ENCODE results near the gene CDC40. TPM values are rescaled to one million over a fixed set of nuclear protein-coding genes. Genes with fewer than 3 reads are reported as not detected.

CDC40 gene
- total RNA-seq, 1 donor: 27.5 TPM

DNA sequence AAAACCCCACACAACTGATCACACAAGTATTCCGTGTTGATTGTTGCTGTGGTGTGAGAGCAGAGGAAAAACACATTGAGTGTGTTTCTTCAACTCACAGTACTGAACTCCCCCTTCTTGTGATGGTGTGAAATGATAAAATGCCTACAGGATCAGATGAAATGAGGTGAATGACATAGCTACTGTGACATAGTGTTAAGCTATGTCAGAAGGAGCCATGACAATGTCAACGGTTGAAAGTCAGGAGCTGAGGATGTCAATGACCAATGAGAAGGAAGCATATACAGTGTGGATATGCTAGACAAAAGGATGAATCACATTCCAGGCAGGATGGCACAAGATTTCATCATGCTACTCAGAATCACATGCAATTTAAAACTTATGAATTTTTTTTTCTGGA lies 39.6 kb upstream of the CDC40 start:
- Histone ChIP-seq H3K27ac (ENCODE audit: low read depth, low read length) (peak overlapping the region; percentile 37), H3K4me2 (ENCODE audit: insufficient read depth, low read length) (no peak overlapping the region), H3K36me3 (ENCODE audit: insufficient read depth, low read length) (no peaks in the 10 kb centered on the region), H3K4me3 (ENCODE audit: insufficient read depth, low read length) (no peak overlapping the region), H3K9me3 (ENCODE audit: low read depth, low read length) (no peaks in the 10 kb centered on the region), H3K79me2 (ENCODE audit: insufficient read depth, low read length) (no peaks in the 10 kb centered on the region), H4K20me1 (ENCODE audit: insufficient read depth, low read length) (no peaks in the 10 kb centered on the region), H2AFZ (ENCODE audit: low read length) (no peak overlapping the region), H3K27me3 (ENCODE audit: insufficient read depth, low read length) (no peaks in the 10 kb centered on the region), H3K4me1 (ENCODE audit: insufficient read depth, low read length) (peaks cover 3% of the 10 kb centered on the region)
- DNase-seq (ENCODE audit: insufficient read length, low spot score, missing footprints): no peak
- TF ChIP-seq, protein P1, sequence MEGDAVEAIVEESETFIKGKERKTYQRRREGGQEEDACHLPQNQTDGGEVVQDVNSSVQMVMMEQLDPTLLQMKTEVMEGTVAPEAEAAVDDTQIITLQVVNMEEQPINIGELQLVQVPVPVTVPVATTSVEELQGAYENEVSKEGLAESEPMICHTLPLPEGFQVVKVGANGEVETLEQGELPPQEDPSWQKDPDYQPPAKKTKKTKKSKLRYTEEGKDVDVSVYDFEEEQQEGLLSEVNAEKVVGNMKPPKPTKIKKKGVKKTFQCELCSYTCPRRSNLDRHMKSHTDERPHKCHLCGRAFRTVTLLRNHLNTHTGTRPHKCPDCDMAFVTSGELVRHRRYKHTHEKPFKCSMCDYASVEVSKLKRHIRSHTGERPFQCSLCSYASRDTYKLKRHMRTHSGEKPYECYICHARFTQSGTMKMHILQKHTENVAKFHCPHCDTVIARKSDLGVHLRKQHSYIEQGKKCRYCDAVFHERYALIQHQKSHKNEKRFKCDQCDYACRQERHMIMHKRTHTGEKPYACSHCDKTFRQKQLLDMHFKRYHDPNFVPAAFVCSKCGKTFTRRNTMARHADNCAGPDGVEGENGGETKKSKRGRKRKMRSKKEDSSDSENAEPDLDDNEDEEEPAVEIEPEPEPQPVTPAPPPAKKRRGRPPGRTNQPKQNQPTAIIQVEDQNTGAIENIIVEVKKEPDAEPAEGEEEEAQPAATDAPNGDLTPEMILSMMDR (IDR thresholded peaks at IDR 0.05; ENCODE audit: extremely low read depth, low read depth, low read length): no peak

DNA sequence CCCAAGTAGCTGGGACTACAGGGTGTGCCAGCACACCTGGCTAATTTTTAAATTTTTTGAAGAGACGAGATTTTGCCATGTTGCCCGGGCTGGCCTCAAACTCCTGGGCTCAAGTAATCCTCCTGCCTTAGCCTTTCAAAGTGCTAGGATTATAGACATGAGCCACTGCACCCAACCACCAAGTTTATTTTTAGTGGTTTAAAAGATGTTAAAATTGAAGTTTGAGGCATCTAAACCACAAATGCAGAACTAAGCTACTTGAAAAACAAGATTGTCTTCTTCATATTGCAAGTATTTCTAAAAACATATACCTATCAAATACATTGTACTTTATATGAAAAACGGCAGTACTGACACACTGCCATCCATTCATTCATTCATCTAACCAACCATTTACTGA lies 32.4 kb upstream of the CDC40 start:
- H3K9me3 ChIP-seq (ENCODE audit: low read depth, low read length): no peaks in the 10 kb centered on the region
- peaks cover 5% of the 10 kb centered on the region for H4K20me1 ChIP-seq (ENCODE audit: insufficient read depth, low read length)
- no peak overlapping the region for H3K4me2 ChIP-seq (ENCODE audit: insufficient read depth, low read length)
- no peak overlapping the region for H3K27ac ChIP-seq (ENCODE audit: low read depth, low read length)
- no peak overlapping the region for H3K4me3 ChIP-seq (ENCODE audit: insufficient read depth, low read length)
- TF ChIP-seq, protein P1 (IDR thresholded peaks at IDR 0.05; ENCODE audit: extremely low read depth, low read depth, low read length): no peak
- DNase-seq (ENCODE audit: insufficient read length, low spot score, missing footprints): no peak
- no peaks in the 10 kb centered on the region for H3K27me3 ChIP-seq (ENCODE audit: insufficient read depth, low read length)
- H3K79me2 ChIP-seq (ENCODE audit: insufficient read depth, low read length): no peaks in the 10 kb centered on the region
- H3K36me3 ChIP-seq (ENCODE audit: insufficient read depth, low read length): no peaks in the 10 kb centered on the region
- no peak overlapping the region for H2AFZ ChIP-seq (ENCODE audit: low read length)
- no peaks in the 10 kb centered on the region for H3K4me1 ChIP-seq (ENCODE audit: insufficient read depth, low read length)

DNA sequence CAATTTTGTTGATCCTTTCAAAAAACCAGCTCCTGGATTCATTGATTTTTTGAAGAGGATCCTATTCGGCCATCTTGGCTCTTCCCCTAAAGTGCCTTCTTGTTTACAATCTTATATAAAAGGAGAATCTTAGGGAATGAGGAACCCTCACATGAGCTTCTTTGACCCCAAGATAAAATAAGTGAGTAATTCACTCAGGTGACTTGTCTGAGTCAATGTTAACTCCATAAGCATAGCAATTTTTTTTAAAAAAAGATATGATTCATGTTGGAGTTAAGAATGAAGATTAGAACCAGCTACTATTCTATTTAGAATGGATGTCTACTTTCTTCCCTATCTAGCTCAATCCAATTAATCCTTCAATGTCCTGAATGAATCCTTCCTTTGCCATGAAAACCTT lies 21.7 kb upstream of the CDC40 start:
- TF ChIP-seq, protein P1 (IDR thresholded peaks at IDR 0.05; ENCODE audit: extremely low read depth, low read depth, low read length): no peak
- H3K27me3 ChIP-seq (ENCODE audit: insufficient read depth, low read length): no peaks in the 10 kb centered on the region
- no peak overlapping the region for H3K4me3 ChIP-seq (ENCODE audit: insufficient read depth, low read length)
- no peaks in the 10 kb centered on the region for H3K4me1 ChIP-seq (ENCODE audit: insufficient read depth, low read length)
- DNase-seq (ENCODE audit: insufficient read length, low spot score, missing footprints): no peak
- no peak overlapping the region for H2AFZ ChIP-seq (ENCODE audit: low read length)
- no peak overlapping the region for H3K4me2 ChIP-seq (ENCODE audit: insufficient read depth, low read length)
- H3K27ac ChIP-seq (ENCODE audit: low read depth, low read length): no peak overlapping the region
- H4K20me1 ChIP-seq (ENCODE audit: insufficient read depth, low read length): peaks cover 5% of the 10 kb centered on the region
- H3K79me2 ChIP-seq (ENCODE audit: insufficient read depth, low read length): peaks cover 10% of the 10 kb centered on the region
- H3K36me3 ChIP-seq (ENCODE audit: insufficient read depth, low read length): no peaks in the 10 kb centered on the region
- H3K9me3 ChIP-seq (ENCODE audit: low read depth, low read length): no peaks in the 10 kb centered on the region

DNA sequence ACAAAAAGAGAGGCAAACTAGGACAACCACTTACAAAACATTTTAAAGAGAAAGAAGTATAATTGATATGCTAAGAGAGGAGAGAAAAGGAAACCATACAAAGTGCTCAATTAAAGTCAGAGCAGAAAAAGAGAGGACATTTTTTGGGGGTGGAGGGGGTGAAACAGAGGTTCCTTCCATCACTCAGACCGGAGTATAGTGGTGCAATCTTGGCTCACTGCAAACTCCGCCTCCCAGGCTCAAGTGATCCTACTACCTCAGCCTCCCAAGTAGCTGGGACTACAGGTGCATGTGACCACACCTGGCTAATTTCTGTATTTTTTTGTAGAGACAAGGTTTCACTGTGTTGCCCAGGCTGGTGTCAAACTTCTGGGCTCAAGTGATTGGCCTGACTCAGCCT lies 10.1 kb upstream of the CDC40 start:
- Histone ChIP-seq H3K4me2 (ENCODE audit: insufficient read depth, low read length) (no peak overlapping the region), H3K4me1 (ENCODE audit: insufficient read depth, low read length) (no peaks in the 10 kb centered on the region), H3K4me3 (ENCODE audit: insufficient read depth, low read length) (no peak overlapping the region), H3K27me3 (ENCODE audit: insufficient read depth, low read length) (no peaks in the 10 kb centered on the region), H3K79me2 (ENCODE audit: insufficient read depth, low read length) (peaks cover 47% of the 10 kb centered on the region), H3K27ac (ENCODE audit: low read depth, low read length) (no peak overlapping the region), H2AFZ (ENCODE audit: low read length) (no peak overlapping the region), H3K36me3 (ENCODE audit: insufficient read depth, low read length) (no peaks in the 10 kb centered on the region), H3K9me3 (ENCODE audit: low read depth, low read length) (no peaks in the 10 kb centered on the region), H4K20me1 (ENCODE audit: insufficient read depth, low read length) (peaks cover 37% of the 10 kb centered on the region)
- TF ChIP-seq, protein P1 (IDR thresholded peaks at IDR 0.05; ENCODE audit: extremely low read depth, low read depth, low read length): no peak
- no peak for DNase-seq (ENCODE audit: insufficient read length, low spot score, missing footprints)
